HepG2 (cell line): ENCODE results near the gene SRGAP2B.
"Not testable (repeated sequence)": the region's sequence is repeated elsewhere in the genome, so short reads cannot be mapped to it uniquely, and the experiment has no call there.

Source experiments
- CTCF ChIP-seq: sonication (generic); formaldehyde crosslinking; IDR thresholded peaks from 2 replicates; pipeline ENCODE4 v1.5.0; 2020; ENCODE audit warnings: mild to moderate bottlenecking, missing genetic modification reagents, moderate library complexity
- ELF1 ChIP-seq: sonication (generic); formaldehyde crosslinking; IDR thresholded peaks from 2 replicates; pipeline ENCODE4 v1.4.0; 2020; ENCODE audit warnings: missing genetic modification reagents
- EZH2 ChIP-seq: conservative IDR thresholded peaks from 2 replicates; pipeline ENCODE4 v1.6.1; 2012; ENCODE audit warnings: mild to moderate bottlenecking, low read depth, low read length, moderate library complexity
- GTF2F1 ChIP-seq: fragments of 150-350 bp; IDR thresholded peaks from 2 replicates; pipeline ENCODE4 v1.6.1; 2014; ENCODE audit warnings: low read length
- SMYD3 ChIP-seq: sonication (generic); formaldehyde crosslinking; IDR thresholded peaks from 2 replicates; pipeline ENCODE4 v1.8.1; 2023; ENCODE audit warnings: mild to moderate bottlenecking, missing genetic modification reagents
- ZZZ3 ChIP-seq: sonication (generic); formaldehyde crosslinking; IDR thresholded peaks from 2 replicates; pipeline ENCODE4 v1.4.0; 2020; ENCODE audit warnings: missing genetic modification reagents, mild to moderate bottlenecking, borderline replicate concordance

GRCh38 chr1:145053428-145053827, 41.7 kb downstream of the SRGAP2B start:
- TF ChIP-seq GTF2F1; CTCF (CRISPR knock-in tag); EZH2; SMYD3 (CRISPR knock-in tag); ELF1; ZZZ3 (CRISPR knock-in tag): not testable (repeated sequence)
